IMR-90 (cell line): ENCODE data around the gene CLDN9. TPM values are rescaled to one million over a fixed set of nuclear protein-coding genes. Genes with fewer than 3 reads are reported as not detected.

Experiments
- ATAC-seq: fragments of 200-7000 bp; cut with Tn5 transposase; 2 replicates; pipeline ENCODE4 v1.9.1; 2020; ENCODE audit warnings: low read depth, mild to moderate bottlenecking, moderate library complexity
- BruUV-seq: library from RNA; stranded (reverse); fragments of 400-500 nt; replicated peaks from 2 replicates; lab custom pipeline; 2021; lab: Mats Ljungman, UMichigan
- CTCF ChIA-PET: fragments of 300-600 bp; formaldehyde crosslinking; extraction: SDS; loops from one replicate; lab custom pipeline; 2021; ENCODE audit warnings: antibody characterized with exemption; lab: Yijun Ruan, JAX
- POLR2A ChIA-PET: fragments of 300-600 bp; sonication (Branson Sonifier 250); formaldehyde crosslinking; loops from one replicate; lab custom pipeline; 2022; ENCODE audit warnings: antibody characterized with exemption; ENCODE audit not compliant: unreplicated experiment; lab: Charles Lee
- DNase-seq: peaks from one replicate; pipeline ENCODE4 v3.0.0; 2013
- H2AFZ ChIP-seq: replicated peaks from 2 replicates; pipeline ENCODE3; 2013; ENCODE audit warnings: low read length, mild to moderate bottlenecking; ENCODE audit not compliant: poor library complexity
- H2AK5ac ChIP-seq: 2 replicates; pipeline ENCODE4 v1.6.1; 2013; ENCODE audit warnings: low read depth, low read length, inconsistent platforms
- H2AK9ac ChIP-seq: replicated peaks from 2 replicates; pipeline ENCODE3; 2013; ENCODE audit warnings: mild to moderate bottlenecking, low read depth, low read length, moderate library complexity; ENCODE audit not compliant: poor library complexity
- H2BK120ac ChIP-seq: 2 replicates; pipeline ENCODE4 v1.6.1; 2013; ENCODE audit warnings: low read depth, low read length, inconsistent platforms
- H2BK15ac ChIP-seq: 3 replicates; pipeline ENCODE4 v1.6.1; 2013; ENCODE audit warnings: low read depth, low read length, inconsistent platforms
- H2BK20ac ChIP-seq: 2 replicates; pipeline ENCODE4 v1.6.1; 2013; ENCODE audit warnings: low read depth, mild to moderate bottlenecking, inconsistent platforms, low read length, moderate library complexity
- H2BK5ac ChIP-seq: 2 replicates; pipeline ENCODE4 v1.6.1; 2013; ENCODE audit warnings: mild to moderate bottlenecking, low read depth, low read length, inconsistent platforms; ENCODE audit not compliant: poor library complexity, severe bottlenecking
- H3K14ac ChIP-seq: replicated peaks from 2 replicates; pipeline ENCODE4 v1.6.1; 2013; ENCODE audit warnings: low read depth, low read length, inconsistent platforms
- H3K18ac ChIP-seq: 2 replicates; pipeline ENCODE4 v1.6.1; 2013; ENCODE audit warnings: low read depth, low read length, control low read depth
- H3K23ac ChIP-seq: 2 replicates; pipeline ENCODE4 v1.6.1; 2013; ENCODE audit warnings: low read depth, low read length, inconsistent platforms
- H3K27ac ChIP-seq: 2 replicates; pipeline ENCODE4 v1.5.1; 2013; ENCODE audit warnings: mild to moderate bottlenecking, control low read depth, low read length; ENCODE audit not compliant: insufficient read depth
- H3K27me3 ChIP-seq: 2 replicates; pipeline ENCODE4 v1.6.1; 2013; ENCODE audit warnings: low read length; ENCODE audit not compliant: control insufficient read depth, insufficient read depth
- H3K36me3 ChIP-seq: 2 replicates; pipeline ENCODE4 v1.6.1; 2013; ENCODE audit warnings: low read length, mixed read lengths; ENCODE audit not compliant: control insufficient read depth, insufficient read depth
- H3K4ac ChIP-seq: 2 replicates; pipeline ENCODE4 v1.6.1; 2013; ENCODE audit warnings: low read depth, low read length, inconsistent platforms
- H3K4me1 ChIP-seq: 2 replicates; pipeline ENCODE4 v1.6.1; 2013; ENCODE audit warnings: low read length, mixed read lengths; ENCODE audit not compliant: control insufficient read depth, insufficient read depth
- H3K4me2 ChIP-seq: 2 replicates; pipeline ENCODE4 v1.6.1; 2013; ENCODE audit warnings: low read depth, mild to moderate bottlenecking, control low read depth, low read length, moderate library complexity
- H3K4me3 ChIP-seq: 2 replicates; pipeline ENCODE4 v1.5.1; 2013; ENCODE audit warnings: low read depth, mild to moderate bottlenecking, control low read depth, low read length, moderate library complexity; ENCODE audit not compliant: insufficient read depth
- H3K56ac ChIP-seq: 2 replicates; pipeline ENCODE4 v1.6.1; 2013; ENCODE audit warnings: low read length, inconsistent platforms; ENCODE audit not compliant: insufficient read depth; ENCODE audit errors: extremely low read depth
- H3K79me1 ChIP-seq, 2 experiments: 2 replicates each; pipeline ENCODE4 v1.6.1; 2013; ENCODE audit warnings: low read length in 2 of 2, inconsistent platforms in 1 of 2, low read depth in 1 of 2
- H3K9ac ChIP-seq: 2 replicates; pipeline ENCODE4 v1.6.1; 2013; ENCODE audit warnings: low read depth, low read length, control low read depth
- H3K9me1 ChIP-seq: 2 replicates; pipeline ENCODE4 v1.6.1; 2013; ENCODE audit warnings: low read length, inconsistent platforms; ENCODE audit not compliant: insufficient read depth
- H3K9me3 ChIP-seq: 2 replicates; pipeline ENCODE4 v1.6.1; 2013; ENCODE audit warnings: low read length; ENCODE audit not compliant: control insufficient read depth, insufficient read depth
- H4K20me1 ChIP-seq: 2 replicates; pipeline ENCODE4 v1.6.1; 2013; ENCODE audit warnings: low read length, inconsistent platforms; ENCODE audit not compliant: insufficient read depth
- H4K5ac ChIP-seq: 2 replicates; pipeline ENCODE4 v1.6.1; 2013; ENCODE audit warnings: mild to moderate bottlenecking, low read depth, low read length, control low read depth
- H4K8ac ChIP-seq, 2 experiments: 2 replicates each; pipeline ENCODE4 v1.6.1; 2013; ENCODE audit warnings: low read depth in 2 of 2, low read length in 2 of 2, control low read depth in 1 of 2, inconsistent platforms in 1 of 2
- H4K91ac ChIP-seq: 2 replicates; pipeline ENCODE4 v1.6.1; 2013; ENCODE audit warnings: low read depth, low read length, inconsistent platforms; ENCODE audit not compliant: insufficient read depth
- BHLHE40 ChIP-seq: fragments of 150-350 bp; IDR thresholded peaks from 2 replicates; pipeline ENCODE4 v1.6.1; 2016; ENCODE audit warnings: mild to moderate bottlenecking, low read depth, low read length
- CEBPB ChIP-seq: IDR thresholded peaks from 2 replicates; pipeline ENCODE4 v1.6.1; 2012; ENCODE audit warnings: low read depth, low read length, improper control_type of control experiment
- CHD1 ChIP-seq: IDR thresholded peaks from 2 replicates; pipeline ENCODE4 v1.6.1; 2012; ENCODE audit warnings: low read depth, low read length, improper control_type of control experiment
- FOS ChIP-seq: fragments of 150-350 bp; IDR thresholded peaks from 2 replicates; pipeline ENCODE4 v1.6.1; 2016; ENCODE audit warnings: low read depth, low read length
- MAFK ChIP-seq: IDR thresholded peaks from 2 replicates; pipeline ENCODE4 v1.6.1; 2012; ENCODE audit warnings: low read depth, low read length, improper control_type of control experiment
- MXI1 ChIP-seq: IDR thresholded peaks from 2 replicates; pipeline ENCODE4 v1.6.1; 2012; ENCODE audit warnings: low read depth, mild to moderate bottlenecking, low read length, moderate library complexity, borderline replicate concordance
- NFE2L2 ChIP-seq: fragments of 150-350 bp; IDR thresholded peaks from 2 replicates; pipeline ENCODE4 v1.6.1; 2016; ENCODE audit warnings: low read depth, mild to moderate bottlenecking, low read length
- POLR2A ChIP-seq: IDR thresholded peaks from 2 replicates; pipeline ENCODE4 v1.6.1; 2012; ENCODE audit warnings: mild to moderate bottlenecking, low read depth, low read length
- RAD21 ChIP-seq: IDR thresholded peaks from 2 replicates; pipeline ENCODE4 v1.6.1; 2012; ENCODE audit warnings: low read length, improper control_type of control experiment
- RCOR1 ChIP-seq: IDR thresholded peaks from 2 replicates; pipeline ENCODE4 v1.6.1; 2012; ENCODE audit warnings: mild to moderate bottlenecking, low read length, improper control_type of control experiment; ENCODE audit not compliant: insufficient replicate concordance
- RFX5 ChIP-seq: IDR thresholded peaks from 2 replicates; pipeline ENCODE4 v1.8.0; 2012; ENCODE audit warnings: low read depth, mild to moderate bottlenecking, low read length, moderate library complexity
- SMC3 ChIP-seq: fragments of 150-350 bp; IDR thresholded peaks from 2 replicates; pipeline ENCODE4 v1.6.1; 2016; ENCODE audit warnings: low read depth, mild to moderate bottlenecking, antibody characterized with exemption, low read length, moderate library complexity
- WGBS, 2 experiments: methylation state at CpG; one replicate each; pipeline versions ENCODE4 v1.1.5 to v1.1.7; 2013; ENCODE audit warnings: missing lambda C conversion rate in 2 of 2; ENCODE audit not compliant: insufficient read length in 1 of 2; ENCODE audit errors: extremely low coverage in 2 of 2; 5-methylcytosine and 5-hydroxymethylcytosine counted together
- dilution Hi-C: fragments of 300-500 bp; cut with HindIII; formaldehyde crosslinking; loops from one replicate; pipeline ENCODE4 v1.14.3; 2018; ENCODE audit warnings: low sequenced_read_pairs; ENCODE audit not compliant: unreplicated experiment
- in situ Hi-C: fragments of 300-500 bp; cut with MboI; formaldehyde crosslinking; loops from 3 replicates; pipeline ENCODE4 v1.14.3; 2019; ENCODE audit warnings: low sequenced_read_pairs, inconsistent platforms, mixed read lengths
- intact Hi-C: fragments of 100-400 bp; cut with micrococcal nuclease; formaldehyde crosslinking; loops from 2 replicates; pipeline ENCODE4 v1.10.0; 2022
- polyA plus RNA-seq, 3 experiments: library from polyadenylated mRNA; depleted of rRNA; stranded (reverse); fragments of >200 nt; gene quantifications; 2 replicates each; pipeline ENCODE4 v1.2.3, GENCODE V29; 2012; ENCODE audit warnings: low replicate concordance in 1 of 3
- total RNA-seq: library from RNA; depleted of rRNA; stranded (reverse); fragments of >200 nt; gene quantifications from 2 replicates; pipeline ENCODE4 v1.2.3, GENCODE V29; 2012
- TF ChIP-seq, protein P1 (sequence below): conservative IDR thresholded peaks from 2 replicates; pipeline ENCODE4 v1.5.1; 2012; ENCODE audit warnings: mild to moderate bottlenecking, low read depth, low read length, improper control_type of control experiment
- TF ChIP-seq, protein P2 (sequence below): fragments of 150-350 bp; IDR thresholded peaks from 2 replicates; pipeline ENCODE4 v1.6.1; 2017; ENCODE audit warnings: mild to moderate bottlenecking, antibody characterized with exemption, low read length, low read depth
- TF ChIP-seq, protein P3 (sequence below): fragments of 150-350 bp; IDR thresholded peaks from 2 replicates; pipeline ENCODE4 v1.6.1; 2016; ENCODE audit warnings: low read depth, mild to moderate bottlenecking, low read length, moderate library complexity, borderline replicate concordance

CLDN9 gene
- total and polyA plus RNA-seq, 2 of the 4 experiments (the other 2 are of a cell fraction) = 0.05 TPM; not detected in 1

GRCh38 chr16:2971134-2971984 is 41.4 kb upstream of the CLDN9 start:
- Histone ChIP-seq H4K20me1 (peaks cover 24% of the 10 kb centered on the region), H3K27me3 (peaks cover 10% of the 10 kb centered on the region; the same call in 1 of the 2 replicates), H3K9me3 (no peaks in the 10 kb centered on the region), H3K4me2 (no peak overlapping the region), H2AK5ac (no peak overlapping the region), H3K9ac (no peak overlapping the region), H2BK120ac (no peak overlapping the region), H2BK20ac (no peak overlapping the region), H3K4me3 (no peak overlapping the region), H2BK15ac (no peak overlapping the region), H3K4ac (no peak overlapping the region), H3K36me3 (peaks cover 2% of the 10 kb centered on the region; the same call in 1 of the 2 replicates), H2AFZ (peak overlapping the region; percentile 11), H3K9me1 (peaks cover 17% of the 10 kb centered on the region), H3K27ac (no peak overlapping the region), H2BK5ac (no peak overlapping the region), H2AK9ac (no peak overlapping the region), H4K8ac (no peak overlapping the region), H4K5ac (no peak overlapping the region), H3K79me1 (peaks cover 5 to 23% of the 10 kb centered on the region in 2 experiments; a peak in 3 of 4 replicates), H3K56ac (no peak overlapping the region), H3K18ac (no peak overlapping the region), H3K23ac (no peak overlapping the region), H3K4me1 (peaks cover 3% of the 10 kb centered on the region; the same call in 1 of the 2 replicates), H4K91ac (no peak overlapping the region), H3K14ac (no peak overlapping the region)
- BruUV-seq = no TSS peak
- no peak for TF ChIP-seq MXI1
- TF ChIP-seq RAD21 = no peak
- TF ChIP-seq CHD1 = no peak
- TF ChIP-seq SMC3 = no peak
- no peak for TF ChIP-seq MAFK
- TF ChIP-seq NFE2L2 = no peak
- TF ChIP-seq FOS = no peak
- TF ChIP-seq RCOR1 = no peak
- no peak for TF ChIP-seq CEBPB
- TF ChIP-seq, protein P1, sequence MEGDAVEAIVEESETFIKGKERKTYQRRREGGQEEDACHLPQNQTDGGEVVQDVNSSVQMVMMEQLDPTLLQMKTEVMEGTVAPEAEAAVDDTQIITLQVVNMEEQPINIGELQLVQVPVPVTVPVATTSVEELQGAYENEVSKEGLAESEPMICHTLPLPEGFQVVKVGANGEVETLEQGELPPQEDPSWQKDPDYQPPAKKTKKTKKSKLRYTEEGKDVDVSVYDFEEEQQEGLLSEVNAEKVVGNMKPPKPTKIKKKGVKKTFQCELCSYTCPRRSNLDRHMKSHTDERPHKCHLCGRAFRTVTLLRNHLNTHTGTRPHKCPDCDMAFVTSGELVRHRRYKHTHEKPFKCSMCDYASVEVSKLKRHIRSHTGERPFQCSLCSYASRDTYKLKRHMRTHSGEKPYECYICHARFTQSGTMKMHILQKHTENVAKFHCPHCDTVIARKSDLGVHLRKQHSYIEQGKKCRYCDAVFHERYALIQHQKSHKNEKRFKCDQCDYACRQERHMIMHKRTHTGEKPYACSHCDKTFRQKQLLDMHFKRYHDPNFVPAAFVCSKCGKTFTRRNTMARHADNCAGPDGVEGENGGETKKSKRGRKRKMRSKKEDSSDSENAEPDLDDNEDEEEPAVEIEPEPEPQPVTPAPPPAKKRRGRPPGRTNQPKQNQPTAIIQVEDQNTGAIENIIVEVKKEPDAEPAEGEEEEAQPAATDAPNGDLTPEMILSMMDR = no peak
- TF ChIP-seq, protein P2, sequence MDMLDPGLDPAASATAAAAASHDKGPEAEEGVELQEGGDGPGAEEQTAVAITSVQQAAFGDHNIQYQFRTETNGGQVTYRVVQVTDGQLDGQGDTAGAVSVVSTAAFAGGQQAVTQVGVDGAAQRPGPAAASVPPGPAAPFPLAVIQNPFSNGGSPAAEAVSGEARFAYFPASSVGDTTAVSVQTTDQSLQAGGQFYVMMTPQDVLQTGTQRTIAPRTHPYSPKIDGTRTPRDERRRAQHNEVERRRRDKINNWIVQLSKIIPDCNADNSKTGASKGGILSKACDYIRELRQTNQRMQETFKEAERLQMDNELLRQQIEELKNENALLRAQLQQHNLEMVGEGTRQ = no peak
- TF ChIP-seq RFX5 = no peak
- TF ChIP-seq, protein P3, sequence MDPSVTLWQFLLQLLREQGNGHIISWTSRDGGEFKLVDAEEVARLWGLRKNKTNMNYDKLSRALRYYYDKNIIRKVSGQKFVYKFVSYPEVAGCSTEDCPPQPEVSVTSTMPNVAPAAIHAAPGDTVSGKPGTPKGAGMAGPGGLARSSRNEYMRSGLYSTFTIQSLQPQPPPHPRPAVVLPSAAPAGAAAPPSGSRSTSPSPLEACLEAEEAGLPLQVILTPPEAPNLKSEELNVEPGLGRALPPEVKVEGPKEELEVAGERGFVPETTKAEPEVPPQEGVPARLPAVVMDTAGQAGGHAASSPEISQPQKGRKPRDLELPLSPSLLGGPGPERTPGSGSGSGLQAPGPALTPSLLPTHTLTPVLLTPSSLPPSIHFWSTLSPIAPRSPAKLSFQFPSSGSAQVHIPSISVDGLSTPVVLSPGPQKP = no peak
- no peak for TF ChIP-seq POLR2A
- TF ChIP-seq BHLHE40 = no peak
- in situ Hi-C loops (no loop called here), dilution Hi-C loops (no loop called here), intact Hi-C loops (no loop called here)
- ATAC-seq (no peak), DNase-seq (no peak)
- CTCF ChIA-PET = no interaction called here
- POLR2A ChIA-PET = no interaction called here
- WGBS, 2 experiments = 96% methylated on average over 13 of the region's 35 CpGs; no CpG with 5 or more reads in 1 of the 2 experiments
